GM21529 (cell line): ENCODE results near the gene RAPGEF1.
"Not testable (repeated sequence)": the region's sequence is repeated elsewhere in the genome, so short reads cannot be mapped to it uniquely, and the experiment has no call there.

Experiments used
- ATAC-seq: cut with Tn5 transposase; IDR thresholded peaks from one replicate; pipeline ENCODE4 v1.9.1; 2021; ENCODE audit not compliant: unreplicated experiment

The RAPGEF1 gene, protein sequence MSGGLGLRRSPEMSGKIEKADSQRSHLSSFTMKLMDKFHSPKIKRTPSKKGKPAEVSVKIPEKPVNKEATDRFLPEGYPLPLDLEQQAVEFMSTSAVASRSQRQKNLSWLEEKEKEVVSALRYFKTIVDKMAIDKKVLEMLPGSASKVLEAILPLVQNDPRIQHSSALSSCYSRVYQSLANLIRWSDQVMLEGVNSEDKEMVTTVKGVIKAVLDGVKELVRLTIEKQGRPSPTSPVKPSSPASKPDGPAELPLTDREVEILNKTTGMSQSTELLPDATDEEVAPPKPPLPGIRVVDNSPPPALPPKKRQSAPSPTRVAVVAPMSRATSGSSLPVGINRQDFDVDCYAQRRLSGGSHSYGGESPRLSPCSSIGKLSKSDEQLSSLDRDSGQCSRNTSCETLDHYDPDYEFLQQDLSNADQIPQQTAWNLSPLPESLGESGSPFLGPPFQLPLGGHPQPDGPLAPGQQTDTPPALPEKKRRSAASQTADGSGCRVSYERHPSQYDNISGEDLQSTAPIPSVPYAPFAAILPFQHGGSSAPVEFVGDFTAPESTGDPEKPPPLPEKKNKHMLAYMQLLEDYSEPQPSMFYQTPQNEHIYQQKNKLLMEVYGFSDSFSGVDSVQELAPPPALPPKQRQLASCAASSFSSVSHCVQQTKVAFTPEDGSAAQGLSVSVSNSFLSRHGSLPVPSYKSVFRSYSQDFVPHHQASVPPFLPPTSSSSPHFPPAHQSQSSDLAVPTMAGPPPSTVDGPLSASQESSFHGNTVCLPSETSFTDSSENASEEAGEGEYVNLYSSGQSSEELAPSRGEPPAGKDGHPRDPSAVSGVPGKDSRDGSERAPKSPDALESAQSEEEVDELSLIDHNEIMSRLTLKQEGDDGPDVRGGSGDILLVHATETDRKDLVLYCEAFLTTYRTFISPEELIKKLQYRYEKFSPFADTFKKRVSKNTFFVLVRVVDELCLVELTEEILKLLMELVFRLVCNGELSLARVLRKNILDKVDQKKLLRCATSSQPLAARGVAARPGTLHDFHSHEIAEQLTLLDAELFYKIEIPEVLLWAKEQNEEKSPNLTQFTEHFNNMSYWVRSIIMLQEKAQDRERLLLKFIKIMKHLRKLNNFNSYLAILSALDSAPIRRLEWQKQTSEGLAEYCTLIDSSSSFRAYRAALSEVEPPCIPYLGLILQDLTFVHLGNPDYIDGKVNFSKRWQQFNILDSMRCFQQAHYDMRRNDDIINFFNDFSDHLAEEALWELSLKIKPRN (N-terminal part only)

DNA sequence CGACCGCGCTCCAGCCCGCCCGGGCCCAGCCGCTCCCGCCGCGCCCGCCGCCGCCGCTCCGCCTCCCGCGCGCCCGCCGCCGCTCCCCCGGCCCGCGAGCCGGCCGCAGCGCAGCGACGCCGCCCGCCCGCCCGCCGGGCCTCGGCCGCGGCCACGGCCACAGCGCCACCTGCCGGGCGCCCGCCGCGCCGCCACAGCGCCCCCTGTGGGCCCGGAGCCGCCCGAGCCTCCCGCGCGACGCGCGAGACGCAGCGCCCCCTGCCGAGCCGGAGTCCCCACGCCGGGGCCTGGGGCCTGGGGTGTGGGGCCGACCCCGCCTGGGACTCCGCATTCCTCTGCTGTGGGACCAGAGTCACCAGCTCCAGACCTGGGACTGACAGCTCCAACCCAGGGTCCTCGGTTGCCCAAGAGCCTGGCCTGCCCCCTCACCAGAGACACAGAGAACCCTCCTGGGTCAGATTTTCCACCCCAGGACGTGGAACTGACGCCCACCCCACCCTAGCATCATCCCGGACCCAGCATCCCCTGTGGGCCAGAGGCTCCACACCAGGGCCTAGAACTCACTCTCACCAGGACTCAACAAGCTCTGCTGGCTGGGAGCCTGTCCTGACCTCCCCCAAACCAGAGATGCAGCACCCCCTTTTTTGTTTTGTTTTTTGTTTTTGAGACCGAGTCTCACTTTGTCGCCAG lies at the start of gene RAPGEF1:
TSS of gene RAPGEF1 (minus strand) at position 118 of the 690 bp plus-strand sequence. CDS start 246 bp downstream, outside the sequence.
- peak; percentile 39 for ATAC-seq

DNA sequence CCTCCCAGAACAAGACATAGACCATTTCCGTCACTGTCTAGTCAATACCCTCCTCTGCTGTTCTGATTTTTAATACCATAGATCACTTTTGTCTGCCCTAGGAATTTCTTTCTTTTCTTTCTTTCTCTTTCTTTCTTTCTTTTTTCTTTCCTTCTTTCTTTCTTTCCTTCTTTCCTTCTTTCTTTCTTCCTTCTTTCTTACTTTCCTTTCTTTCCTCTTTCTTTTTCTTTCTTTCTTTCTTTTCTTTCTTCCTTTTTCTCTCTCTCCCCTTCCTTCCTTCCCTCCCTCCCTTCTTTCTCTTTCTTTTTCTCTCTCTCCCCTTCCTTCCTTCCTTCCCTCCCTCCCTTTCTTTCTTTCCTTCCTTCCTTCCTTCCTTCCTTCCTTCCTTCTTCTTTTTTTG lies 49.0 kb upstream of the RAPGEF1 start:
- ATAC-seq, result no peak

DNA sequence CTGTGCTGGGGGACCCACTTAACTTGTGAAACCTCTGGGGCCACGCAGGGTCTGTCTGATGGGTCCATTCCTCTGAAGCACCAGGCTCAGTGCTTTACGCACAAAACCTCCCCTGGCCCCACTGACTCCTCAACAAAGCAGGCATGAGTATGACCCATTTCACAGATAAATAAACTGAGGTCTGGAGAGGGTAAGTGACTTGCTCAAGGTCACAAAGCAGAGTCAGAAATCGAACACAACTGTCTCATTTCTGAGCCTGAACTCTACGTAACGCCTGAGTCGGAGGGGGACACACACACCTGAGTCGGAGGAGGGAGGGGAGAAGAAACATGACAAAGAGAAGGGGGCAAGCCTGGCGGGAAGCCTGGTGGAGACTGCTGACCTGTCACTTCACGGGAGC lies 48.0 kb upstream of the RAPGEF1 start:
- ATAC-seq, result no peak

DNA sequence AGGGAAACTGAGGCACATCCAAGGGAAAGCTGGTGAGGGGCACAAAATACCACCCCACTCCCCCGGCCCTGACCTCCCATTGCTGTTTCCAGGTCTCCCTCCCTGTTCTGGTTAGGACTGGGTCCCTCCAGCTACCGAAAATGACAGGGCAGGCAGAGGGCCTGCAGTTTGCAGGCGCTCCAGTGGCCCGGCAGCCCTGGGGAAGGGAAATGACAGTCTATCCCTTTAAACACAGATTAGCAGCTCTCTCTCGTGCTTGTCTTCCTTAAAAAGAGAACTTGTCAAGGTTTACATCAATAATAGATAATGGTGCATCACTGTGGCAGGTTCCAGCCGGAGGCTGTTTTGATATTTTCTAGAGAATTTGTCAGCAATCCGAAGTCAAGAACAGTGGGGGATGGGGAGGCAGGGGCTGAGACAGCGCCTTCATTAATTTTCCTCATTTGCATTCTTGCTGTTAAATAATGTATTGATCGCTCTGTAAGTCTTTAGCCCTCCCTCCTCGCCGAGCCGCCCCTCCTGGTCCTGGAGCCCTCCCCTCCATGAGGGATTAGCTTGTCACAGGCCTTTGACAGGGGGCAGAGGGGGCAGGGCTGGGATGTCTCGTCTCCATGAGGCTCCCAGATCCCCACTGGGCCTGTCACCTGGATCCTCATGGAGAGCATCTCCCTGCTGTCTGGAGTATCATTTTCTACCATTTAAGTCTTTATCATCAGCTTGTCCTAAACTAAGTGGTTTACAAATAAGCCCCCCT lies 45.0 kb upstream of the RAPGEF1 start:
- ATAC-seq, result no peak

DNA sequence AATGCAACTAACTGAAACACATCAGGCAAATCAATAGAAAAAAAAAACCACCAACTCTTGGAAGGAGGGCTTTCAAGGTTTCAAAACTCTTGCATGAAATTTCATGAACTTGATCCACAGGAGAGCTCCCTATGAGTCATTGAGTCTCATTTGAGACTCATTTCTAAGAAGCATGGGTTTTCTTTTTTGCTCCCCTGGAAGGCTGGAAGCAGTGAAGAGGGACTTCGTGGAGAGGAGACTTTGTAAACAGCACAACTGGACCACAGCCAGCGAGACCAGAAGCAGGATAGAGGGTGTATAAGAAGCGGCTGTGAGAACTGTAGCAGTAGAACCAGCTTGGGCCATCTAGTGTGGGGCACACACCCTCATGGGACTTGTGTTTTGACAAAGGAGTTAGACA lies 41.2 kb upstream of the RAPGEF1 start:
- no peak for ATAC-seq

DNA sequence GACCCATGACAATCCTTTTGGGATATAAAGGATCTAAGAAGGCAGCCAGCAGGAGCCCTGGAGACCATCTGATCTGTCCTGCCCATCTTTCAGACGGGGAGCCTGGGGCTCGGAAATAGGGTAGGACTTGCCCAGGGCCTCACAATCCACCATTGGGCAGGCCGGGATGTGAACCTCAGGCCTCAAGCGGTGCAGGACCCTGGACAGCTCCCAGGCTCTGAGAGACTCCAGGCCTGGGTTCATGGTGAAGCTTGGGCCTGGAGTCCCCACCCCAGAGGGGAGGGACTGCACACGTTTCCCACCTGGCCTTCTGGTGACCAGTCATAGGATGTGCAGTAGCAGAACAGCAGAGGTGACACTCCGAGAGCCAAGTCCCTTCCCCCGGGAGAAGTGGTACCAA lies 36.6 kb upstream of the RAPGEF1 start:
- ATAC-seq, result no peak

DNA sequence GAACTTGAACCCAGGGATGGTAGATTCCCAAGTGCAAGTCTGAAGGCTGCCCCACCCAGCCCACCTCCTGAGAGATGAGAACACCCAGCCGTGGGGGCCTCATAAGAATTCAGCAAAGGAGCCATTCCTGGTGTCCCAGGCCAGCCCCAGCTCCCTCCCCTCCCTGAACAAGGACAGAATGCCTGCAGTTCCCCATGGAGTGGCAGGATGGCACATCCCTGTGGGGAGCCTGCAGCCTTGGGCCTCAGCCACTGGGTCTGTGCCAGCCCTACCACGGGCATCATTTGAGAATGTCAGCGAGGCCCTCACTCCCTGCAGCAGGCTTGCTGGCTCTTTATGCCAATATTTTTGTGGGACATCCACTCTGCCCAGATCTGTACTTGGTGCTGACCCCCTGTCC lies 36.2 kb upstream of the RAPGEF1 start:
- no peak for ATAC-seq

DNA sequence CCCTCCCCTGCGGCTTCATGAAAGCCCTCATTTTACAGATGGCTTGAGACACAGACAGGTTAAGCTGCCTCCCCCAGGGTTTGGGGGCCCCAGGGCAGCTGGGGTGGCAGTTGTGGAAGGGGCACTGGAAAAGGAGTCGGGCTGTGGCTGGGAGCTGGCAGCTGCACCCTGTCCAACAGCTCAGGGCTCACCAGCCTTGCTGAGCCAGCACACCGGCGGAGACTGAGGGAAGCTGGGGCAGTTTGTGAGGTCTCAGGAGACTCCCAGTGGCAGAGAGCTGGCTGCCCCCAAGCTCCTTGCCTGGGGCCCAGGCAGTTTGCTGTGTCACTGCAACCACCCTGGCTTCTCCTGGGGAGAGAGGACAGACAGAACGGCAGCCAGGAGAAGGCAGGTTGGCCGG lies 34.8 kb upstream of the RAPGEF1 start:
- ATAC-seq, result no peak

DNA sequence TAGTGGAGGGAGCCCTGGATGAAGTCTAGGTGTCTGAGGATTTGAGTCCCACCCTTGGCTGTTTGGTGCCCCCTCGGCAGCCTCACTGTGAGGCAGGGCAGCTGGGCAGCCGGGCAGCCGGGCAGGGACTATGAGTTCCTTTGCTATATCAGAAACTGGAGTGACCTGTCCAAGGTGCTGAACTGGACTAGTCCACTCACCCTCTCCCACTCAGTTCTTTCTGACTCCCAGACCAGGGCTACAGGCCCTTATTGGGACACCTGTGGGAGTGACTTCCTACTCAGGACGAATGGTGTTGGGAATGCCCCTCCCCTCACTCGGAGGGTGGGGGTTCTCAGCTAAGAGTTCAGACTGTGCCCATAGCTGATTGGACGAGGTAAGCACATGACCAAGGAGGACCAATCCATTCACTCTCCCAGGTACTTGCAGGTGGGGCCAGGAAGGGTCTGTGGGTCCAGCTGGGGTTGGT lies 34.1 kb upstream of the RAPGEF1 start:
- no peak for ATAC-seq

DNA sequence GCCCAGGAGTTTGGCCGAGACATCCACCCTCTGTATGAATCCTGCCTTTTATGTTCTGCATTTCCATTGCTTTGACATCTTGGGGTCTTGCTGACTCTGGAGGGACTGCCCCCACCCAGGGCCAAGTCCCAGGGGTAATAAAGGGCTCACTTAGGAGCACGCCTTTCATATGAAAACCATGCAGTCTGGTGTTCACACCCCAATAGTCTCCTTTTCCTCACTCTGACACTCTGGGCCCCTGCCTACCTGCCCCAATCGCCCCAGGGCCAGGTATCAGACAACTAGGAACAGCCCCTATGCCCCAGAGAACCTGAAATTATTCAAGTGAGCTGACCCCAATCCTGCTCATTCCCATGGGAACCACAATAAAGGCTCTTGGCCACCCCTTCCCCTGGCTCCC lies 33.1 kb upstream of the RAPGEF1 start:
- ATAC-seq, result no peak

DNA sequence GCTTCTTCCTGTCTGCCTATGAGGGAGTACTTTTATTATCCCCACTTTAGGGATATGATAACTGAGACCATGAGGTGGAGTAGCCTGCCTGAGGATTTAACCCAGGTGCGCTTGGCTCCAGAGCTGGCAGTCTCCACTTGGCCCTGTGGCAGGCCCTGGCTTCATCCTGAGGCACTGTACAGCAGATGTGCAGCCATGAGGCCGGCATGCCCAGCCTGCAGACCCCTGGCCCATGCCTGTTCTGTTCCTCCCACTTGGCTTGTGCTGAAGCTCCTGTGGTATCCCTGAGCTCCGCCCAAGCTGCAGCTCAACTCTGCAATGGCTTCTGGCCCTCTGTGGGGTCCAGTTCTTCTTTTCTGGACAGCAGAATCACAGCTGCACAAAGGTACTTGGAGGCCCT lies 31.8 kb upstream of the RAPGEF1 start:
- no peak for ATAC-seq

DNA sequence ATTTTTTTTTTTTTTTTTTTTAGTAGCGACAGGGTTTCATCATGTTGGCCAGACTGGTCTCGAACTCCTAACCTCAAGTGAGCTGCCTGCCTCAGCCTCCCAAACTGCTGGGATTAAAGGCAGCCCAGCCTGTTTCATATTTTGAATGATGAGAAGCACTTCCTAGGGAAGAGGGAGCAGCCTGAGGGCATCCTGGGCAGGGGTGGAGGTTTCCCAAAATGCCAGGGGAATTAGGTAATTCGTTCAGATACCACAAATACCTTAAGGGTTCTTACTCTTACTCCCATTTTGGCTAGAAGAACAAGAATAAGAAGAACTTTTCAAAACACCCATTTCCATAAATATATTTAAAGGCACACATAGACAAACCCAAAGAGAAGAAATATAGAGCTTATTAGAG lies 29.5 kb upstream of the RAPGEF1 start:
- ATAC-seq, result no peak

DNA sequence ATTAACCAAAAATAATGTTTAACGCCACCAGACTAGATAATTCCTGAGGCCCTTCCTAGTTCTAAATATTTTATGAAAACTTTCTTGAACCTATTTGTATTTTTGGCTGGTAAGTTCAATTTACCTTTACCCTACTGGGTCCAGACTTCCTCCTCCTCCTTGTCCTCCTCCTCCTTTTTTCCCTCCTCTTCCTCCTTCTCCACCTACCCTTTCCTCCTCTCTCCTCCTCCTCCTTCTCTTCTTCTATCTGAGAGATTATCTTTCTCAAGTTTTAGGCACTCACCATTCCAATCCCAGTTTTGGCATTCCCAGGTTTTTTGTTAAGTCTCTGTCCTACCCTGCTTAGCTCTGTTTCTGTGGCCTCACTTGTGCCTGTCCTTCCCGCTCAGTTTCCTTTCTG lies 24.7 kb upstream of the RAPGEF1 start:
- no peak for ATAC-seq

DNA sequence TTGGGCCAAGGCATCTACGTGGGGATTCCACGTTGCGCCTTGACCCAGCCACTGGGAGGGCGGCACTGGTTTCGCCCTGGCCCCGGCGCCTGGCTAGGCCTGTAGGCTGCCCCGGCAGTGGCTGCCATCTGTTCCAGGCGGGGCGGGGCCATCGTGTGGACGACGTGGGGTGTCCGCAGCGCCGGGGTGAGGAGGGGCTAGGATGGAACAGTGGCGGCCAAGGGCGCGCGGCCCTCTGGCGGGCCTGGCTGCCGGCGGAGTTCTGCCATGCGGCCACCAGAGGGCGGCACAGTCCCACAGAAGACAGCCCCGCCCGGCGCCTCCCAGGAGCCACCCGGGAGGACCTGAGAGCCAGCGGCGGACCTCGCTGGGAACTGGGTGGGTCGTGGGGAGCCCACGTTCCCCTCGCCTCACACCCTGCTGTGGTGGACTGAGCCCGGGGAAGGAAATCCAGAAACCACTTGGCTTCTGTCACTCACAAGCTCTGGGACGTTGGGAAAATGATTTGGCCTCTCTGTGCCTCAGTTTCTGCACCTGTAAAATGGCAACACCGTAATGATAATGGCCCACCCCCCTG lies 22.6 kb upstream of the RAPGEF1 start:
- no peak for ATAC-seq

DNA sequence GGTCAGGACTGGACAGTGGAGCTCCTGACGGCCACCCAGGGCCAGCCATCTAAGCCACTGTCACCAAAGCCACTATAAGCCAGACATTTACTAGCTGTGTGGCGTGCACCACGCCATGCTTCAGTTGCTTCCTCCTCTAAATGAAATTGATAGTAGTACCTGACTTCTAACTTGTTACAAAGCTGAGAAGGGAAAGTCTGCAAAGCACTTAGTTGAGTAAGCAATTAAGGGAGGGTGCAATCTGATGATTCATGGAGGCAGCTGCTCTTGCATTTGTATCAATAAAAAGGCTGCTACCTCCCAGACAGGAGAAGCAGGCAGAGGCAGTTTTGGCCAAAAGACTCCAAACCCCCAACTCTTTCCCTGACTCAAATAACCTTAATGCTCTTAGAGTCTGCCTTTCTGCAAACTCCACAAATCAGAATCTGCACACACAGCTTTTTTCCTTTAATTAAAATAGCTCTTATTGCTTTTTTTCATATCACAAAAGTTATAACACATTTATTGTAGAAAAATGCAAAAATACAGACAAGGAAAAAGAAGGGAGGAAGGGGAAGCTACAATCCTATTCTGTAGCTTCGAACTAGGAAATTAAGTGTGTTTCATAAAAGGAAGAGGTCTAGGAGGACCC lies 19.3 kb upstream of the RAPGEF1 start:
- no peak for ATAC-seq

DNA sequence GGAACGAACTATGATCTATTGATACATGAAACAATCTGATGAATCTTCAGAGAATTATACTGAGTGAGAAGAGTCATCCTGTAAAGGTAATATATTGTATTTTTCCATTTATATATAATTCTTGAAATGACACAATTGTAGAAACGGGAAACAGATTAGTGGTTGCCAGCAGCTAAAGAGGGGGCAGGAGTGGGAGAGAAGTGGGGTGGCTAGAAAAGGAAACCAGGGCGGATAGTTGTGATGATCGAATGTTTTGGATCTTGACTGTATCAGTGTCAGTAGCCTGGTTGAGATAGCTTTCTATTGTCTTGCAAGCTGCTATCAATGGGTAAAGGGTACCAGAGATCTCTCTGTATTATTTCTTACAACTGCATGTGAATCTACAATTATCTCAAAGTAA lies 17.7 kb upstream of the RAPGEF1 start:
- no peak for ATAC-seq

DNA sequence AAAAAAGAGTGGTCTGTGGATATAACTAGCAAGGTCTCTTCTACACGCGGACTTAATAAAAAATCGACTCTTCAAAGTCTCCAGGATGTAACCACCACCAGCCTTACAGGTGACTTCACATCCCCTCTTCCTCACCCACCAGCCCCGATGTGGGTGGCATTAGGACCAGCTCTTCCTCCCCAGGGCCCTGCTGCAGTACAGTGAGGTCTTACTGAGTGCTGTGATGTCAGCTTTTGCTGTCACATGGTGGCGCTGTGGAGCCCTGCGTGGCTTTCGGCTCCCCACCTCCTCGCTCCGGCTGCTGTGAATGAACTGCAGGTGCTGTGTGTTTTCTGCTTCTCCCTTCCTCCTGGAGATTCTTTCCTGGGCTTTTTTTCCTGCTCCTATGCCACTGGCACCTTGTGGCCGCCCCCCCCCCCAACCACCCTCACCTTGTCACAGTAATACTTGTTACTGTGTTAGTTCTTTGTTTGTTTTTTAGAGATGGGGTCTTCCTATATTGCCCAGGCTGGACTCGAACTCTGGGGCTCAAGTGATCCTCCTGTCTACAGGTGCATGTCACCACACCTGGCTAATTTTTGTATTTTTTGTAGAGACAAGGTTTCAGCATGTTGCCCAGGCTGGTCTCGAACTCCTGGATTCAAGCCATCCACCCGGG lies 15.8 kb upstream of the RAPGEF1 start:
- no peak for ATAC-seq

DNA sequence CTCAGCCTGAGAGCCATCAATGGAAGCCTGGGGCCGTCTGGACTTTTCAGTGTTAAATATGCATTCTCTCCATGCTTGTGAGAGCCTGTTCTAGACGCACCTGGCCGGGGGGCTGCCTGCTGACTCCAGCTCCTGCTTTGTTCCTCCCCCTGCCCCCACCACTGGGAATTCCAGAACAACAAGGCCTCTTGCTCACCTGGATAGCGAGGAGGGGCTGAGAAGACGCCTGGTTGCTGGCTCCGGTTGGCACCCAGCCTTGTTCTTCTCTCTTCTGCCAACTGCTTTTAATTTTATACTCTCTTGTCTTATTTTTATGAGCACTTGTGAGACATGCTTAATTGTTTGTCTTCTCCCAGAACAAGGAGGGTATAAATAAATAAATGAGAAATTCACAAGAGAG lies 15.0 kb upstream of the RAPGEF1 start:
- no peak for ATAC-seq

DNA sequence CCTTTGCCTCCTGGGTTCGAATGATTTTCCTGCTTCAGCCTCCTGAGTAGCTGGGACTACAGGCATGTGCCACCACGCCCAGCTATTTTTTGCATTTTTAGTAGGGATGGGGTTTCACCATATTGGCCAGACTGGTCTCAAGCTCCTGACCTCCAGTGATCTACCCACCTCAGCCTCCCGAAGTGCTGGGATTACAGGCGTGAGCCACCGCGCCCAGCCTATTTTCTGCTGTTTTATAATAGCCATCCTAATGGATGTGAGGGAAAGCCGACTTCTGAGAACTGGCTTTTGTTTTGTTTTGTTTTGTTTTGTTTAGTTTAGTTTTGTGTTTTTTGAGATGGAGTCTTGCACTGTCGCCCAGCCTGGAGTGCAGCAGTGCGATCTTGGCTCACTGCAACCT lies 13.9 kb upstream of the RAPGEF1 start:
- not testable (repeated sequence) for ATAC-seq
